Inferior parietal cortex (tissue), 1 donor: ENCODE data around the gene ZNF568.

Experiments used
- DNase-seq: peaks from one replicate; pipeline ENCODE4 v3.0.0-alpha.2; 2016; ENCODE audit errors: extremely low spot score

ZNF568 gene

GRCh38 chr19:36915992-36916830 is at the start of gene ZNF568, which contains the start of gene ZNF829:
Gene ZNF568, plus strand, starts transcription at chr19:36916332. Its CDS starts 6,439 bp downstream, at chr19:36922771.
Gene ZNF829, minus strand, starts transcription at chr19:36916291. Its CDS starts 1,124 bp downstream, at chr19:36915167.
- DNase-seq = peak; percentile 92

- DNase-seq = no peak
Observed at GRCh38 chr19:36876993-36877938, 38.9 kb upstream of the ZNF568 start.

GRCh38 chr19:36891768-36892357 is 24.3 kb upstream of the ZNF568 start:
- DNase-seq = no peak

GRCh38 chr19:36894849-36895383 is 21.2 kb upstream of the ZNF568 start:
- DNase-seq = no peak

- DNase-seq = no peak
Observed at GRCh38 chr19:36898422-36898821, 17.7 kb upstream of the ZNF568 start.

GRCh38 chr19:36916991-36917390 is 859 bp downstream of the ZNF568 start:
- peak; percentile 27 for DNase-seq

GRCh38 chr19:36918090-36918489 is 2.0 kb downstream of the ZNF568 start:
- no peak for DNase-seq

GRCh38 chr19:36931684-36932083 is 15.6 kb downstream of the ZNF568 start:
- no peak for DNase-seq

GRCh38 chr19:36939153-36939552 is 23.0 kb downstream of the ZNF568 start:
- DNase-seq = no peak

GRCh38 chr19:36950335-36951119 is 34.4 kb downstream of the ZNF568 start:
- DNase-seq = no peak

GRCh38 chr19:36962346-36962745 is 46.2 kb downstream of the ZNF568 start:
- no peak for DNase-seq

GRCh38 chr19:36963280-36963679 is 47.1 kb downstream of the ZNF568 start:
- no peak for DNase-seq

GRCh38 chr19:36972571-36972970 is 56.4 kb downstream of the ZNF568 start:
- DNase-seq = no peak

- peak; percentile 79 for DNase-seq
Observed at GRCh38 chr19:36973021-36973843, 57.1 kb downstream of the ZNF568 start.

- DNase-seq = no peak
Observed at GRCh38 chr19:36973844-36974195, 57.7 kb downstream of the ZNF568 start.

GRCh38 chr19:36986131-36986530 is 70.0 kb downstream of the ZNF568 start:
- no peak for DNase-seq

- DNase-seq = no peak
Observed at GRCh38 chr19:36986601-36987000, 70.5 kb downstream of the ZNF568 start.

GRCh38 chr19:36987091-36987490 is 71.0 kb downstream of the ZNF568 start:
- DNase-seq = no peak

- DNase-seq = no peak
Observed at GRCh38 chr19:36997152-36997842, 81.2 kb downstream of the ZNF568 start.

- DNase-seq = no peak
Observed at GRCh38 chr19:36997843-36998235, 81.7 kb downstream of the ZNF568 start.
